K562 (cell line): ENCODE results near the gene FOXRED2. TPM values are rescaled to one million over a fixed set of nuclear protein-coding genes. Genes with fewer than 3 reads are reported as not detected.
A peak's percentile ranks its signal among the peaks of the same experiment; 100 is the strongest.

ENCODE experiments used
- ATAC-seq: fragments of 200-7000 bp; cut with Tn5 transposase; 3 replicates; pipeline ENCODE4 v1.9.1; 2020; ENCODE audit warnings: moderate library complexity
- BruUV-seq: library from RNA; stranded (reverse); fragments of 400-500 nt; replicated peaks from 2 replicates; lab custom pipeline; 2021; lab: Mats Ljungman, UMichigan
- CTCF ChIA-PET: fragments of 300-600 bp; formaldehyde crosslinking; extraction: SDS; loops from one replicate; lab custom pipeline; 2021; ENCODE audit warnings: low intra/inter-chr PET ratio; lab: Yijun Ruan, JAX
- POLR2A ChIA-PET: fragments of 300-600, 350-650 bp; sonication (Branson Sonifier 250); formaldehyde crosslinking; extraction: SDS; loops from one replicate; lab custom pipeline; 2021; ENCODE audit warnings: antibody characterized with exemption, inconsistent platforms; lab: Yijun Ruan, JAX
- DNase-seq, 4 experiments: peaks; one replicate each; pipeline versions ENCODE4 v3.0.0 to v3.0.0-alpha.2; 2011 to 2018; ENCODE audit warnings: low spot score in 3 of 4, mixed read lengths in 3 of 4; ENCODE audit errors: extremely low read depth in 1 of 4
- FAIRE-seq: peaks from 2 replicates; lab custom pipeline; 2011; peaks lifted over from hg19 to GRCh38; lab: Jason Lieb, UNC
- H2AFZ ChIP-seq: 2 replicates; pipeline ENCODE4 v1.6.0; 2011; ENCODE audit warnings: low read depth, low read length, control low read depth, inconsistent platforms
- H3K27ac ChIP-seq: fragments of 200-600 bp; 3 replicates; pipeline ENCODE4 v1.8.0; 2011; ENCODE audit warnings: low read depth, mild to moderate bottlenecking, control low read depth, inconsistent platforms, low read length, moderate library complexity, mixed read lengths; ENCODE audit errors: extremely low read depth
- H3K27me3 ChIP-seq, 2 experiments: fragments of 300-600 bp in 1 of 2; 2 replicates in 1 of 2; 3 replicates in 1 of 2; pipeline versions ENCODE4 v1.6.0 to v1.8.0; 2011; ENCODE audit warnings: inconsistent platforms in 2 of 2, low read length in 2 of 2, mild to moderate bottlenecking in 1 of 2, mixed read lengths in 1 of 2, moderate library complexity in 1 of 2; ENCODE audit not compliant: control insufficient read depth in 2 of 2, insufficient read depth in 2 of 2
- H3K36me3 ChIP-seq: fragments of 300-600 bp; 3 replicates; pipeline ENCODE4 v1.8.0; 2011; ENCODE audit warnings: mild to moderate bottlenecking, low read length, inconsistent platforms; ENCODE audit not compliant: control insufficient read depth, insufficient read depth
- H3K4me1 ChIP-seq, 2 experiments: fragments of 200-600 bp in 1 of 2; replicated peaks in 1 of 2; 2 replicates in 1 of 2; 3 replicates in 1 of 2; pipeline versions ENCODE4 v1.5.1 to v1.8.0; 2011; ENCODE audit warnings: inconsistent platforms in 2 of 2, low read length in 2 of 2, mild to moderate bottlenecking in 1 of 2, mixed read lengths in 1 of 2, moderate library complexity in 1 of 2; ENCODE audit not compliant: control insufficient read depth in 2 of 2, insufficient read depth in 2 of 2
- H3K4me2 ChIP-seq: 2 replicates; pipeline ENCODE4 v1.6.1; 2011; ENCODE audit warnings: low read length, control low read depth, inconsistent platforms, mixed read lengths; ENCODE audit not compliant: insufficient read depth
- H3K4me3 ChIP-seq: fragments of 200-600 bp; sonication (generic), shearing (Covaris generic); 2 replicates; pipeline ENCODE4 v1.5.1; 2016; ENCODE audit warnings: control low read depth, inconsistent platforms
- H3K79me2 ChIP-seq: fragments of 200-600 bp; 3 replicates; pipeline ENCODE4 v1.8.0; 2011; ENCODE audit warnings: low read length, inconsistent platforms; ENCODE audit not compliant: control insufficient read depth, insufficient read depth
- H3K9ac ChIP-seq, 2 experiments: 2 replicates each; pipeline versions ENCODE4 v1.6.0 to v1.6.1; 2011; ENCODE audit warnings: low read depth in 2 of 2, low read length in 2 of 2, control low read depth in 1 of 2, inconsistent platforms in 1 of 2, mild to moderate bottlenecking in 1 of 2, mixed read lengths in 1 of 2; ENCODE audit not compliant: insufficient read depth in 1 of 2
- H3K9me1 ChIP-seq: one replicate; pipeline ENCODE4 v1.6.0; 2011; ENCODE audit warnings: inconsistent platforms, mild to moderate bottlenecking, low read length, moderate library complexity; ENCODE audit not compliant: control insufficient read depth, insufficient read depth
- H3K9me3 ChIP-seq: replicated peaks from 2 replicates; pipeline ENCODE4 v1.5.1; 2011; ENCODE audit warnings: low read depth, low read length, inconsistent platforms; ENCODE audit not compliant: control insufficient read depth, insufficient read depth
- H4K20me1 ChIP-seq: replicated peaks from 2 replicates; pipeline ENCODE4 v1.6.1; 2011; ENCODE audit warnings: low read length, inconsistent platforms, mixed read lengths; ENCODE audit not compliant: control insufficient read depth, insufficient read depth
- DPF2 ChIP-seq: fragments of 450-650 bp; IDR thresholded peaks from 2 replicates; pipeline ENCODE4 v1.6.1; 2016
- E2F6 ChIP-seq, 2 experiments: IDR thresholded peaks; 2 replicates each; pipeline ENCODE4 v1.6.1; 2011; ENCODE audit warnings: borderline replicate concordance in 1 of 2, control low read depth in 1 of 2, low read depth in 1 of 2, low read length in 1 of 2, mild to moderate bottlenecking in 1 of 2, mixed read lengths in 1 of 2, moderate library complexity in 1 of 2; ENCODE audit not compliant: insufficient read depth in 1 of 2, insufficient read length in 1 of 2, poor library complexity in 1 of 2, severe bottlenecking in 1 of 2; ENCODE audit errors: extremely low read depth in 1 of 2
- ETS2 ChIP-seq: IDR thresholded peaks from 2 replicates; pipeline ENCODE4 v1.6.1; 2016; ENCODE audit warnings: borderline replicate concordance, missing genetic modification characterization, mild to moderate bottlenecking, moderate library complexity, missing compliant biosample characterization; ENCODE audit not compliant: poor library complexity, severe bottlenecking
- ZBTB33 ChIP-seq: sonication (generic); formaldehyde crosslinking; IDR thresholded peaks from 2 replicates; pipeline ENCODE4 v1.8.1; 2023; ENCODE audit warnings: mild to moderate bottlenecking, missing genetic modification reagents
- ZFX ChIP-seq: sonication (generic); formaldehyde crosslinking; IDR thresholded peaks from 2 replicates; pipeline ENCODE4 v1.8.0; 2022; ENCODE audit warnings: mild to moderate bottlenecking, missing genetic modification reagents, moderate library complexity
- WGBS: fragments of 100-300 bp; shearing (Covaris generic); methylation state at CpG from one replicate; pipeline ENCODE4 v1.1.6; 2016; ENCODE audit warnings: low coverage, mixed read lengths; ENCODE audit not compliant: insufficient coverage; ENCODE audit errors: missing lambda C conversion rate; 5-methylcytosine and 5-hydroxymethylcytosine counted together
- in situ Hi-C: fragments of 300-500 bp; cut with MboI; formaldehyde crosslinking; loops from 4 replicates; pipeline ENCODE4 v1.15.0; 2018; ENCODE audit warnings: inconsistent platforms, mixed read lengths
- intact Hi-C: fragments of 100-400 bp; cut with micrococcal nuclease; formaldehyde crosslinking; loops from 2 replicates; pipeline ENCODE4 v1.14.2; 2022
- polyA plus RNA-seq, 8 experiments: library from polyadenylated mRNA; depleted of rRNA in 4 of 8; stranded (reverse) in 5 of 8; unstranded in 3 of 8; fragments of >200 nt; fragmentation: Nextera tagmentation in 2 of 8; fragmentation: Illumina TruSeq in 1 of 8; extraction: Ambion mirVana in 2 of 8; extraction: Trizol in 1 of 8; gene quantifications; 2 replicates each; pipeline versions ENCODE4 v1.2.1 to v1.2.3, GENCODE V29; 2011 to 2014; ENCODE audit warnings: inconsistent platforms in 1 of 8, missing spikeins in 1 of 8
- total RNA-seq, 7 experiments: library from RNA; depleted of rRNA in 6 of 7; stranded (reverse); fragments of >200 nt in 6 of 7; fragmentation: Illumina TruSeq in 2 of 7; extraction: Trizol in 2 of 7; gene quantifications; 2 replicates each; pipeline versions ENCODE4 v1.2.1 to v1.2.3, GENCODE V29; 2011 to 2021; ENCODE audit warnings: low replicate concordance in 1 of 7

Gene FOXRED2
- total and polyA plus RNA-seq, 9 of the 15 experiments (the other 6 are each of a cell fraction or from before 2014, with no cell fraction given): 2.8 to 48.4 (median 7.8) TPM

- whole genome bisulfite sequencing: 49% methylated on average over 9 of the region's 60 CpGs
- FAIRE-seq: no peak
- 0 out of 3 replicates have a peak, but pooled peaks have one; percentile 3 for ATAC-seq
- intact Hi-C loops (loop anchor here (2.0 kb wide), 1 partner anchor 25 kb away; the partner anchor contains the start of gene TXN2), in situ Hi-C loops (no loop called here)
- H2AFZ ChIP-seq: peak overlapping the region; percentile 82
- no peaks in the 10 kb centered on the region for H3K27me3 ChIP-seq
- H3K9ac ChIP-seq: peak overlapping the region; percentile 45 to 88
- peaks cover 39% of the 10 kb centered on the region; the same call in 2 of the 3 replicates for H3K36me3 ChIP-seq
- H3K9me1 ChIP-seq: no peaks in the 10 kb centered on the region
- H3K79me2 ChIP-seq: peaks cover 17% of the 10 kb centered on the region
- TF ChIP-seq ZBTB33 (peak; percentile 97), E2F6 (IDR thresholded peaks at IDR 0.05; ENCODE audit: borderline replicate concordance in 1 of 2, extremely low read depth in 1 of 2, insufficient read depth in 1 of 2, insufficient read length in 1 of 2, low read depth in 1 of 2, low read length in 1 of 2, poor library complexity in 1 of 2, severe bottlenecking in 1 of 2) (peak; percentile 46 to 86), ZFX (CRISPR knock-in tag) (peak; percentile 28), ETS2 (tag) (no peak), DPF2 (no peak)
- H3K9me3 ChIP-seq: no peaks in the 10 kb centered on the region
- H3K4me3 ChIP-seq: peak overlapping the region; percentile 53
- H3K27ac ChIP-seq: peak overlapping the region; percentile 66
- no TSS peak for BruUV-seq
- ChIA-PET CTCF (no interaction called here), POLR2A (interaction anchor here (1.1 to 2.6 kb wide), 3 partner anchors 11 to 22 kb away, joined by 3 to 13 read pairs (median 4); no protein-coding TSS in a partner anchor)
- peaks cover 19 to 31% of the 10 kb centered on the region in 2 experiments for H3K4me1 ChIP-seq
- H4K20me1 ChIP-seq: no peaks in the 10 kb centered on the region
- H3K4me2 ChIP-seq: peak overlapping the region; percentile 78
- peak in 3 of 4 experiments; percentile 24 to 51 (median 40) for DNase-seq
Measured at GRCh38 chr22:36505998-36506635, 723 bp downstream of the FOXRED2 start.
